Endothelial cell of umbilical vein (primary cell): ENCODE results near the gene KLK2. TPM values are rescaled to one million over a fixed set of nuclear protein-coding genes. Genes with fewer than 3 reads are reported as not detected.

Experiments
- BruUV-seq: library from RNA; stranded (reverse); fragments of 400-500 nt; replicated peaks from 2 replicates; lab custom pipeline; 2021; lab: Mats Ljungman, UMichigan
- CTCF ChIA-PET: fragments of 300-600, 350-600 bp; sonication (Branson Sonifier 250); formaldehyde crosslinking; loops from one replicate; lab custom pipeline; 2021; ENCODE audit warnings: antibody characterized with exemption, inconsistent platforms; lab: Charles Lee
- POLR2A ChIA-PET: fragments of 300-600, 350-600 bp; sonication (Branson Sonifier 250); formaldehyde crosslinking; loops from one replicate; lab custom pipeline; 2021; ENCODE audit warnings: antibody characterized with exemption, inconsistent platforms; lab: Charles Lee
- DNase-seq: peaks from one replicate; pipeline ENCODE4 v3.0.0-alpha.2; 2011; ENCODE audit warnings: low read depth, low spot score
- FAIRE-seq: peaks from 2 replicates; lab custom pipeline; 2011; peaks lifted over from hg19 to GRCh38; lab: Jason Lieb, UNC
- H2AFZ ChIP-seq: 2 replicates; pipeline ENCODE4 v1.6.0; 2012; ENCODE audit warnings: low read depth, low read length, control low read depth, inconsistent platforms
- H3K27ac ChIP-seq: 2 replicates; pipeline ENCODE4 v1.5.1; 2011; ENCODE audit warnings: low read depth, mild to moderate bottlenecking, control low read depth, low read length, moderate library complexity; ENCODE audit not compliant: insufficient read depth
- H3K27me3 ChIP-seq, 2 experiments: 2 replicates each; pipeline versions ENCODE4 v1.6.0 to v1.6.1; 2011; ENCODE audit warnings: low read length in 2 of 2, mixed read lengths in 1 of 2; ENCODE audit not compliant: control insufficient read depth in 2 of 2, insufficient read depth in 2 of 2
- H3K36me3 ChIP-seq, 2 experiments: 2 replicates in 1 of 2; 3 replicates in 1 of 2; pipeline ENCODE4 v1.5.1; 2011; ENCODE audit warnings: low read length in 2 of 2, mild to moderate bottlenecking in 1 of 2, moderate library complexity in 1 of 2; ENCODE audit not compliant: control insufficient read depth in 2 of 2, insufficient read depth in 2 of 2; ENCODE audit errors: extremely low read depth in 1 of 2
- H3K4me1 ChIP-seq: 3 replicates; pipeline ENCODE4 v1.5.1; 2011; ENCODE audit warnings: mild to moderate bottlenecking, low read length; ENCODE audit not compliant: control insufficient read depth, insufficient read depth; ENCODE audit errors: extremely low read depth
- H3K4me2 ChIP-seq: 2 replicates; pipeline ENCODE4 v1.6.1; 2011; ENCODE audit warnings: low read length, control low read depth, mixed read lengths; ENCODE audit not compliant: insufficient read depth
- H3K4me3 ChIP-seq, 3 experiments: fragments of 200-600 bp in 1 of 3; sonication (generic), shearing (Covaris generic) in 1 of 3; replicated peaks in 1 of 3; 2 replicates each; pipeline ENCODE4 v1.5.1; 2011 to 2016; ENCODE audit warnings: control low read depth in 3 of 3, low read length in 3 of 3, mild to moderate bottlenecking in 2 of 3, inconsistent platforms in 1 of 3, low read depth in 1 of 3, moderate library complexity in 1 of 3; ENCODE audit not compliant: insufficient read depth in 1 of 3
- H3K79me2 ChIP-seq: 2 replicates; pipeline ENCODE4 v1.6.0; 2012; ENCODE audit warnings: low read length, inconsistent platforms; ENCODE audit not compliant: control insufficient read depth, insufficient read depth
- H3K9ac ChIP-seq: replicated peaks from 2 replicates; pipeline ENCODE3; 2011; ENCODE audit warnings: low read length, control low read depth; ENCODE audit not compliant: insufficient read depth; ENCODE audit errors: extremely low read depth
- H3K9me1 ChIP-seq: replicated peaks from 3 replicates; pipeline ENCODE4 v1.6.0; 2011; ENCODE audit warnings: mild to moderate bottlenecking, low read length; ENCODE audit not compliant: control insufficient read depth, insufficient read depth; ENCODE audit errors: extremely low read depth
- H3K9me3 ChIP-seq: replicated peaks from 2 replicates; pipeline ENCODE4 v1.5.1; 2012; ENCODE audit warnings: low read length, inconsistent platforms; ENCODE audit not compliant: control insufficient read depth, insufficient read depth
- H4K20me1 ChIP-seq: replicated peaks from 2 replicates; pipeline ENCODE3; 2011; ENCODE audit warnings: mild to moderate bottlenecking, low read length; ENCODE audit not compliant: control insufficient read depth, insufficient read depth; ENCODE audit errors: extremely low read depth
- EZH2 ChIP-seq: IDR thresholded peaks from 2 replicates; pipeline ENCODE4 v1.6.1; 2012; ENCODE audit warnings: borderline replicate concordance, low read depth, mild to moderate bottlenecking, moderate library complexity, low read length, inconsistent platforms; ENCODE audit not compliant: severe bottlenecking
- FOS ChIP-seq: IDR thresholded peaks from 2 replicates; pipeline ENCODE4 v1.6.1; 2011; ENCODE audit warnings: mild to moderate bottlenecking, low read length, moderate library complexity, borderline replicate concordance; ENCODE audit not compliant: insufficient read depth
- GATA2 ChIP-seq: IDR thresholded peaks from 2 replicates; pipeline ENCODE4 v1.7.0; 2011; ENCODE audit warnings: low read depth, mild to moderate bottlenecking, moderate library complexity, mixed read lengths, low read length; ENCODE audit not compliant: insufficient read length, insufficient read depth
- JUN ChIP-seq: IDR thresholded peaks from 2 replicates; pipeline ENCODE4 v1.6.1; 2011; ENCODE audit warnings: borderline replicate concordance, low read depth; ENCODE audit not compliant: insufficient read length, insufficient read depth
- MYC ChIP-seq: IDR thresholded peaks from one replicate; pipeline ENCODE4 v1.6.1; 2011; ENCODE audit warnings: mild to moderate bottlenecking, low read depth, low read length
- POLR2A ChIP-seq: IDR thresholded peaks from 2 replicates; pipeline ENCODE4 v1.6.1; 2012; ENCODE audit warnings: low read depth, mild to moderate bottlenecking, control low read depth, low read length
- POLR2AphosphoS5 ChIP-seq: IDR thresholded peaks from 2 replicates; pipeline ENCODE4 v1.6.1; 2012; ENCODE audit warnings: low read depth, mild to moderate bottlenecking, control low read depth, low read length, moderate library complexity; ENCODE audit not compliant: insufficient read depth
- dilution Hi-C: fragments of 300-500 bp; cut with MboI; formaldehyde crosslinking; loops from one replicate; pipeline ENCODE4 v1.15.0; 2019; ENCODE audit warnings: low sequenced_read_pairs; ENCODE audit not compliant: extremely low pct_ligation_motif_present
- intact Hi-C: fragments of 100-400 bp; cut with micrococcal nuclease; formaldehyde crosslinking; loops from one replicate; pipeline ENCODE4 v1.10.0; 2022
- polyA plus RNA-seq, 4 experiments: library from polyadenylated mRNA; depleted of rRNA in 3 of 4; stranded (reverse) in 3 of 4; unstranded in 1 of 4; fragments of >200 nt; gene quantifications; 2 replicates each; pipeline versions ENCODE4 v1.2.1 to v1.2.3, GENCODE V29; 2011 to 2012; ENCODE audit warnings: missing spikeins in 1 of 4
- total RNA-seq: library from RNA; stranded (reverse); gene quantifications from 2 replicates; pipeline ENCODE4 v1.2.3, GENCODE V29; 2021
- TF ChIP-seq, protein P1 (sequence below): IDR thresholded peaks from 2 replicates; pipeline ENCODE4 v1.6.1; 2011; ENCODE audit not compliant: insufficient read depth, insufficient read length
- TF ChIP-seq, protein P2 (sequence below), 2 donors: IDR thresholded peaks; 1 replicate in 1 of 2; 2 replicates in 1 of 2; pipeline ENCODE4 v1.5.1; 2011; ENCODE audit warnings: low read length in 2 of 2, mild to moderate bottlenecking in 2 of 2, moderate library complexity in 2 of 2, control low read depth in 1 of 2, inconsistent platforms in 1 of 2, low read depth in 1 of 2; ENCODE audit not compliant: insufficient read depth in 1 of 2; ENCODE audit errors: extremely low read depth in 1 of 2

KLK2 gene
- total and polyA plus RNA-seq, 2 donors (not counting 3 experiments of a cell fraction or from before 2014, with no cell fraction given) = not detected

DNA sequence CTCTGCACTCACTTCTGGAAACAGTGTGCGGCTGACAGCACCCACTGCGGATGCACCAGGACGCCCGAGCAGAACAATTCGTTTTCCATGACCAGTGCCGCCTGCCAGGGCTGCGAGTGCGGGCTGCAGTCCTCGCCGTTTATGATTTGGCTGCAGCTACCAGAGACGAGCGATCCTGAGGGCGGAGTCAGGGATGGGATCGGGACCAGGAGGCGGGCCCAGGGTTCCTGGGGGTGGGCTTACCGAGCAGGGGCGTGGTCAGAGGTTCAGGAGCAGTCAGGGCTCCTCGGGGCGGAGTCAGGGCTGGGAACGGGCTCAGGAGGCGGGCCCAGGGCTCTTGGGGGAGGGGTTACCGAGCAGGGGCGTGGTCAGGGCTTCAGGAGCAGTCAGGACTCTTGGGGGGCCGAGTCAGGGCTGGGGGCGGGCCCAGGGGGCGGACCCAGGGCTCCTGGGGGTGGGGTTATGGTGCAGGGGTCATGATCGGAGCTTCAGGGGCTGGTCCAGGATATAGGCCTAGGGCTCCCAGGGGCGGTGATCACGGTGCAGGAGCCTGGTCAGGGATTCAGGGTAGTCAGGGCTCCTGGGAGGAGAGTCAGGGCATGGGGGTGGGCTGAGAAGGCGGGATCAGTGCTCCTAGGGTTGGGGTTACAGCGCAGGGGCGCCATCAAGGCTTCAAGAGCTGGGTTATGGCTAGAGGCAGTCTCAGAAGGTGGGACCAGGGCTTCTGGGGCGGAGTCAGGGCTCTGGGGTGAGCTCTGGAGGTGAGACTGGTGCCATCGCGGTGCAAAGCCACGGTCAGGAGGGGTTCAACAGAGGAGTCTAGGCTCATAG, 36.2 kb downstream of the KLK2 start:
- ChIA-PET CTCF (interaction anchor here (1.4 to 3.4 kb wide), 3 partner anchors 13 to 205 kb away, joined by 4 to 24 read pairs (median 5); no protein-coding TSS in a partner anchor), POLR2A (no interaction called here)
- BruUV-seq = no TSS peak
- H3K79me2 ChIP-seq = no peaks in the 10 kb centered on the region
- no peaks in the 10 kb centered on the region for H3K9me3 ChIP-seq
- dilution Hi-C loops = no loop called here
- no peak overlapping the region for H3K4me2 ChIP-seq
- no peaks in the 10 kb centered on the region for H3K36me3 ChIP-seq
- no peak for TF ChIP-seq FOS
- no peak for TF ChIP-seq POLR2A
- TF ChIP-seq, protein P1, sequence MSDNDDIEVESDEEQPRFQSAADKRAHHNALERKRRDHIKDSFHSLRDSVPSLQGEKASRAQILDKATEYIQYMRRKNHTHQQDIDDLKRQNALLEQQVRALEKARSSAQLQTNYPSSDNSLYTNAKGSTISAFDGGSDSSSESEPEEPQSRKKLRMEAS = no peak
- TF ChIP-seq MYC = no peak
- no peak for TF ChIP-seq POLR2AphosphoS5
- TF ChIP-seq GATA2 = no peak
- no peak for TF ChIP-seq JUN
- TF ChIP-seq EZH2 = no peak
- TF ChIP-seq, protein P2, sequence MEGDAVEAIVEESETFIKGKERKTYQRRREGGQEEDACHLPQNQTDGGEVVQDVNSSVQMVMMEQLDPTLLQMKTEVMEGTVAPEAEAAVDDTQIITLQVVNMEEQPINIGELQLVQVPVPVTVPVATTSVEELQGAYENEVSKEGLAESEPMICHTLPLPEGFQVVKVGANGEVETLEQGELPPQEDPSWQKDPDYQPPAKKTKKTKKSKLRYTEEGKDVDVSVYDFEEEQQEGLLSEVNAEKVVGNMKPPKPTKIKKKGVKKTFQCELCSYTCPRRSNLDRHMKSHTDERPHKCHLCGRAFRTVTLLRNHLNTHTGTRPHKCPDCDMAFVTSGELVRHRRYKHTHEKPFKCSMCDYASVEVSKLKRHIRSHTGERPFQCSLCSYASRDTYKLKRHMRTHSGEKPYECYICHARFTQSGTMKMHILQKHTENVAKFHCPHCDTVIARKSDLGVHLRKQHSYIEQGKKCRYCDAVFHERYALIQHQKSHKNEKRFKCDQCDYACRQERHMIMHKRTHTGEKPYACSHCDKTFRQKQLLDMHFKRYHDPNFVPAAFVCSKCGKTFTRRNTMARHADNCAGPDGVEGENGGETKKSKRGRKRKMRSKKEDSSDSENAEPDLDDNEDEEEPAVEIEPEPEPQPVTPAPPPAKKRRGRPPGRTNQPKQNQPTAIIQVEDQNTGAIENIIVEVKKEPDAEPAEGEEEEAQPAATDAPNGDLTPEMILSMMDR (IDR thresholded peaks at IDR 0.05; ENCODE audit: extremely low read depth in 1 of 2, insufficient read depth in 1 of 2, low read depth in 1 of 2, low read length in 2 of 2) = no peak
- no peak overlapping the region for H3K9ac ChIP-seq
- no peak overlapping the region for H3K27ac ChIP-seq
- no peak overlapping the region for H3K4me3 ChIP-seq
- DNase-seq (peak; percentile 47), FAIRE-seq (no peak)
- intact Hi-C loops = loop anchor here (10.0 kb wide), 1 partner anchor 1185 kb away; the partner anchor contains the start of gene ZNF841
- H3K9me1 ChIP-seq = no peaks in the 10 kb centered on the region
- H3K4me1 ChIP-seq = no peaks in the 10 kb centered on the region
- peaks cover 18 to 24% of the 10 kb centered on the region in 2 experiments for H3K27me3 ChIP-seq
- no peak overlapping the region for H2AFZ ChIP-seq
- H4K20me1 ChIP-seq = no peaks in the 10 kb centered on the region
